GM18508 (cell line): ENCODE results near the gene GNGT1.

Experiments used
- ATAC-seq: cut with Tn5 transposase; IDR thresholded peaks from one replicate; pipeline ENCODE4 v1.9.1; 2021; ENCODE audit warnings: moderate number of reproducible peaks; ENCODE audit not compliant: insufficient read depth, unreplicated experiment

GNGT1 gene

GRCh38 chr7:93906267-93906666 is at the start of gene GNGT1:
GNGT1 (plus strand) TSS chr7:93906567; CDS start chr7:93906747, 180 bp downstream.
- no peak for ATAC-seq

- ATAC-seq, result no peak
These were observed 47.5 kb upstream of the GNGT1 start for GRCh38 chr7:93858857-93859256.

- no peak for ATAC-seq
These were observed 46.1 kb upstream of the GNGT1 start for GRCh38 chr7:93860261-93860660.

GRCh38 chr7:93861325-93861949 is 44.9 kb upstream of the GNGT1 start:
- ATAC-seq, result no peak

- no peak for ATAC-seq
These were observed 43.7 kb upstream of the GNGT1 start for GRCh38 chr7:93862651-93863050.

GRCh38 chr7:93866886-93867285 is 39.5 kb upstream of the GNGT1 start:
- ATAC-seq, result no peak

- no peak for ATAC-seq
These were observed 32.3 kb upstream of the GNGT1 start for GRCh38 chr7:93873998-93874574.

- ATAC-seq, result no peak
These were observed 28.6 kb upstream of the GNGT1 start for GRCh38 chr7:93877742-93878141.

- ATAC-seq, result no peak
These were observed 27.0 kb upstream of the GNGT1 start for GRCh38 chr7:93879356-93879755.

GRCh38 chr7:93882468-93882867 is 23.9 kb upstream of the GNGT1 start:
- no peak for ATAC-seq

GRCh38 chr7:93883078-93883916 is 23.1 kb upstream of the GNGT1 start:
- ATAC-seq, result no peak

- no peak for ATAC-seq
These were observed 22.4 kb upstream of the GNGT1 start for GRCh38 chr7:93883917-93884345.

GRCh38 chr7:93884541-93884940 is 21.8 kb upstream of the GNGT1 start:
- ATAC-seq, result no peak

GRCh38 chr7:93889261-93889660 is 17.1 kb upstream of the GNGT1 start:
- no peak for ATAC-seq

GRCh38 chr7:93890041-93890463 is 16.3 kb upstream of the GNGT1 start:
- ATAC-seq, result no peak

GRCh38 chr7:93890464-93891068 is 15.8 kb upstream of the GNGT1 start, which contains the start of gene TFPI2:
TFPI2 (minus strand) TSS chr7:93890753; CDS start chr7:93890678, 75 bp downstream.
- no peak for ATAC-seq

- ATAC-seq, result no peak
These were observed 11.9 kb upstream of the GNGT1 start for GRCh38 chr7:93894426-93894825.

- no peak for ATAC-seq
These were observed 11.3 kb upstream of the GNGT1 start for GRCh38 chr7:93894966-93895640.

GRCh38 chr7:93895859-93896600 is 10.3 kb upstream of the GNGT1 start:
- ATAC-seq, result no peak

GRCh38 chr7:93897680-93898079 is 8.7 kb upstream of the GNGT1 start:
- ATAC-seq, result no peak
